ENCODE measurements around the gene CAMK1D.

CAMK1D gene

DNA sequence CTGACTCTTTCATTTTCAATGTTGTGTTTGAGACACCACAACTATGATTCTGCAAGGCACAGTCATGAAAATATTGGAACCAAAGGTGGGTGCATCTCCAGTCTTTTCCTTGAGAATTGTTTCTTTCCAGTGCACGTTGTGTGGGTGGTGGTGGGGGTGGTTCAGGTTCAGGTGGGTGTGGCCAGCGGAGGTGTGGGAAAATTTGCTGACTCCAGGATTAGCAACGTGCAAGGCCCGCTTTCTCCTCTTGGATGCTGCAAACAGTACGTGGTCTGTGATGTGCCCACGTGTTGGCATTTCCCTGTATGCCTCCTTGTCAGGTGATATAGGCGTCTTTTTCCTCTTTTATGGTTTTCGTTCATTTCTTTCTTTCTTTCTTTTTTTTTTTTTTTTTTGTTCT lies 59.1 kb downstream of the CAMK1D start:
- Histone ChIP-seq H4K20me1 (no peaks in the 10 kb centered on the region), H3K36me3 (peaks cover 32% of the 10 kb centered on the region), H3K9me3 (peaks cover 18% of the 10 kb centered on the region), H3K4me1 (peaks cover 17% of the 10 kb centered on the region), H3K4me3 (no peak overlapping the region), H3K4me2 (no peak overlapping the region), H3K27ac (no peak overlapping the region), H3K27me3 (no peaks in the 10 kb centered on the region), H3K9ac (no peak overlapping the region)
- TF ChIP-seq Cebpa-rat (IDR thresholded peaks at IDR 0.05): no peak

GRCh38 chr10:12409161-12409560 lies 59.8 kb downstream of the CAMK1D start:
- Histone ChIP-seq H4K20me1 (no peaks in the 10 kb centered on the region), H3K36me3 (peaks cover 32% of the 10 kb centered on the region), H3K9ac (no peak overlapping the region), H3K27ac (no peak overlapping the region), H3K27me3 (no peaks in the 10 kb centered on the region), H3K4me3 (no peak overlapping the region), H3K4me2 (no peak overlapping the region), H3K9me3 (peaks cover 18% of the 10 kb centered on the region), H3K4me1 (peaks cover 15% of the 10 kb centered on the region)
- no peak for TF ChIP-seq Cebpa-rat (IDR thresholded peaks at IDR 0.05)

GRCh38 chr10:12409613-12410012 lies 60.3 kb downstream of the CAMK1D start:
- no peak for TF ChIP-seq Cebpa-rat (IDR thresholded peaks at IDR 0.05)
- Histone ChIP-seq H3K4me3 (no peak overlapping the region), H3K27ac (no peak overlapping the region), H3K4me2 (no peak overlapping the region), H3K9ac (no peak overlapping the region), H3K4me1 (peaks cover 11% of the 10 kb centered on the region), H3K36me3 (peaks cover 32% of the 10 kb centered on the region), H3K9me3 (peaks cover 18% of the 10 kb centered on the region), H4K20me1 (no peaks in the 10 kb centered on the region), H3K27me3 (no peaks in the 10 kb centered on the region)

DNA sequence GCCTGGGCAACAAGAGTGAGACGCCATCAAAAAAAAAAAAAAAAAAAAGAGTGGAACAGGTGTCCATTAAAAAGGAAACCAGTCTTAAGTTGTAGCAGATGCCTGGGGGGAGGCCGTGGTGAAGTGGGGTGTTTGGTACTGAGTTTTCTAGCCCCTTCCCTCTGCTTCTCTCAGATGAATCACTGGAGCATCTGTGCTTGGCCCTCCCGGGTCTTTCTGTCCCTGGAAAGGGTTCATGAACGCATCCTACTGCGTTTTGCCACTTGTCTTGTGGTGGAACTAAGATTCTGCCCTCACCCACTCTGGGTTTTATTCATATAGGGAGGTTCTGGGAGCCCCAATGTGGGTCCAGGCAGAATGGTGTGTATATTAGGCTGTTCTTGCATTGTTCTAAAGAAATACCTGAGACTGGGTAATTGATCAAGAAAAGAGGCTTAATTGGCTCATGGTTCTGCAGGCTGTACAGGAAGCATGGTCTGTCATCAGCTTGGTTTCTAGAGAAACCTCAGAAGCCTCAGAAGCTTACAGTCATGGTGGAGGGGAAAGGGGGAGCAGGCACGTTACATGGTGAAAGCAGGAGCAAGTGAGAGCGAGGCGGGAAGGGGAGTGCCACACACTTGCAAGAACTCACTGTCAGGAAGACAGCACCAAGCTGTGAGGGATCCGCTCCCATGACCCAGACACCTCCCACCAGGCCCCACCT lies 63.5 kb downstream of the CAMK1D start:
- no peak overlapping the region for H3K9ac ChIP-seq
- TF ChIP-seq Cebpa-rat (IDR thresholded peaks at IDR 0.05): no peak
- no peaks in the 10 kb centered on the region for H3K4me1 ChIP-seq
- H3K9me3 ChIP-seq: peaks cover 18% of the 10 kb centered on the region
- 0 out of 2 replicates have a peak, but pooled peaks cover 8% of the 10 kb centered on the region for H4K20me1 ChIP-seq
- H3K36me3 ChIP-seq: peaks cover 17% of the 10 kb centered on the region
- H3K27me3 ChIP-seq: no peaks in the 10 kb centered on the region
- no peak overlapping the region for H3K27ac ChIP-seq
- H3K4me3 ChIP-seq: no peak overlapping the region
- H3K4me2 ChIP-seq: no peak overlapping the region

- peaks cover 11% of the 10 kb centered on the region; the same call in 1 of the 2 replicates for H4K20me1 ChIP-seq
Measured at GRCh38 chr10:12413369-12413711, 64.0 kb downstream of the CAMK1D start.

GRCh38 chr10:12414278-12414989 lies 65.1 kb downstream of the CAMK1D start:
- H3K9ac ChIP-seq: no peak overlapping the region
- no peaks in the 10 kb centered on the region for H3K27me3 ChIP-seq
- peaks cover 19% of the 10 kb centered on the region; the same call in 1 of the 2 replicates for H4K20me1 ChIP-seq
- peaks cover 11% of the 10 kb centered on the region; the same call in 1 of the 2 replicates for H3K36me3 ChIP-seq
- H3K9me3 ChIP-seq: peaks cover 13% of the 10 kb centered on the region
- H3K4me3 ChIP-seq: no peak overlapping the region
- TF ChIP-seq Cebpa-rat (IDR thresholded peaks at IDR 0.05): no peak
- H3K27ac ChIP-seq: no peak overlapping the region
- no peak overlapping the region for H3K4me2 ChIP-seq
- H3K4me1 ChIP-seq: peaks cover 5% of the 10 kb centered on the region; the same call in 1 of the 2 replicates

More at GRCh38 chr10:12413369-12413711, 64.0 kb downstream of the CAMK1D start:
- no peak overlapping the region for H3K4me3 ChIP-seq
- H3K36me3 ChIP-seq: peaks cover 17% of the 10 kb centered on the region
- no peaks in the 10 kb centered on the region for H3K27me3 ChIP-seq
- no peak overlapping the region for H3K27ac ChIP-seq
- peaks cover 17% of the 10 kb centered on the region for H3K9me3 ChIP-seq
- no peak for TF ChIP-seq Cebpa-rat (IDR thresholded peaks at IDR 0.05)
- H3K9ac ChIP-seq: no peak overlapping the region
- no peaks in the 10 kb centered on the region for H3K4me1 ChIP-seq
- no peak overlapping the region for H3K4me2 ChIP-seq

DNA sequence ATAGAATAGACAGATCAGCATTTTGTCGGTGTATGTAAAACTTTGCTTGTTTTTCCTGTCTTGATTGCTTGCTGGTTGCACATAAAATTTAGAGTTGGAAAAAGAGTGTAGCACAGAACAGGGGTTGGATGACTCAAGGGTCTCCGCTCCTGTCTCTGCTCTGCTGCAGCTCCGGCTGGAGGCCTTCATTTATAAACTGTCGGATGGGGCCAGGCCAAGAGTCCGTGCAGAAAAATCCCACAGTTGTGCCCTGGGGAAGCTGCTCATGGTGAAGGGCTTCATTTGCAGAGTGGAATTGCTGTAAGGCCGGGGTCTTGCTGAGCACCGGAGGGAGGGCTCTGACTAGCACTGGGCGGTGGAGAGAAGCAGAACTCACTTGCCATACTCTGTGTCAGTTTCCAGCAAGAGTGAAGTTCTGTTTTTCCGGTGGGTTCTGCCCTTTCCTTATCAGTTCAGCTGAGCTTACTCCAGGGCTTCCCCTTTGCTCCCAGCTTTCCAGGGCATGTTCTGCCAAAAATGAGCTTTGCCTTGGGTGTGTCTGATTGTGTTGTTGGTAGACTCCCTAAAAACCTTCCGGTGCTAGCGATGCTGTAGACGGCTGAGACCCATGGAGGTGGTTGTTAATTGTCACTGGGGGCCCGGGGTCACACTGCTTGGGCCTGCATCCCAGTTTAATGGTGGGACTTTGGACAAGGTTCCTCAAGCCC lies 67.2 kb downstream of the CAMK1D start:
- TF ChIP-seq Cebpa-rat (IDR thresholded peaks at IDR 0.05): no peak

GRCh38 chr10:12417331-12417730 lies 68.0 kb downstream of the CAMK1D start:
- Histone ChIP-seq H3K4me3 (no peak overlapping the region), H3K27ac (no peak overlapping the region), H3K9me3 (no peaks in the 10 kb centered on the region), H3K27me3 (no peaks in the 10 kb centered on the region), H3K36me3 (no peaks in the 10 kb centered on the region; the same call in 1 of the 2 replicates), H3K9ac (no peak overlapping the region), H3K4me2 (no peak overlapping the region), H4K20me1 (peaks cover 32% of the 10 kb centered on the region), H3K4me1 (peaks cover 5% of the 10 kb centered on the region; the same call in 1 of the 2 replicates)
- no peak for TF ChIP-seq Cebpa-rat (IDR thresholded peaks at IDR 0.05)

More for the DNA sequence above, 67.2 kb downstream of the CAMK1D start:
- no peak overlapping the region for H3K9ac ChIP-seq
- H3K27me3 ChIP-seq: no peaks in the 10 kb centered on the region
- H3K9me3 ChIP-seq: peaks cover 5% of the 10 kb centered on the region; the same call in 1 of the 2 replicates
- H3K27ac ChIP-seq: no peak overlapping the region
- peaks cover 31% of the 10 kb centered on the region for H4K20me1 ChIP-seq
- no peak overlapping the region for H3K4me2 ChIP-seq
- H3K36me3 ChIP-seq: peaks cover under 1% of the 10 kb centered on the region; the same call in 1 of the 2 replicates
- peaks cover 5% of the 10 kb centered on the region; the same call in 1 of the 2 replicates for H3K4me1 ChIP-seq
- H3K4me3 ChIP-seq: no peak overlapping the region

- Histone ChIP-seq H4K20me1 (peaks cover 32% of the 10 kb centered on the region), H3K4me2 (no peak overlapping the region)
- no peak for TF ChIP-seq Cebpa-rat (IDR thresholded peaks at IDR 0.05)
Measured at GRCh38 chr10:12418000-12418399, 68.7 kb downstream of the CAMK1D start.

More at GRCh38 chr10:12418000-12418399, 68.7 kb downstream of the CAMK1D start:
- H3K4me3 ChIP-seq: no peak overlapping the region
- H3K4me1 ChIP-seq: peaks cover 5% of the 10 kb centered on the region; the same call in 1 of the 2 replicates
- H3K9ac ChIP-seq: no peak overlapping the region
- no peaks in the 10 kb centered on the region for H3K9me3 ChIP-seq
- no peaks in the 10 kb centered on the region; the same call in 1 of the 2 replicates for H3K36me3 ChIP-seq
- H3K27me3 ChIP-seq: no peaks in the 10 kb centered on the region
- no peak overlapping the region for H3K27ac ChIP-seq
